HCT116 (cell line): ENCODE measurements around the gene ESPNL. TPM values are rescaled to one million over a fixed set of nuclear protein-coding genes. Genes with fewer than 3 reads are reported as not detected.

ENCODE experiments used
- ATAC-seq: fragments of 200-7000 bp; cut with Tn5 transposase; 2 replicates; pipeline ENCODE4 v1.9.1; 2020; ENCODE audit warnings: mild to moderate bottlenecking, moderate library complexity
- BruUV-seq: library from RNA; stranded (reverse); fragments of 400-500 nt; replicated peaks from 2 replicates; lab custom pipeline; 2021; lab: Mats Ljungman, UMichigan
- CTCF ChIA-PET: fragments of 300-600 bp; sonication (Branson Sonifier 250); formaldehyde crosslinking; loops from one replicate; lab custom pipeline; 2021; ENCODE audit warnings: antibody characterized with exemption; lab: Charles Lee
- POLR2A ChIA-PET: fragments of 300-600, 350-600 bp; sonication (Branson Sonifier 250); formaldehyde crosslinking; loops from one replicate; lab custom pipeline; 2021; ENCODE audit warnings: antibody characterized with exemption; lab: Charles Lee
- RAD21 ChIA-PET, 2 experiments: fragments of 300-600 bp; sonication (Branson Sonifier 250); formaldehyde crosslinking; loops; one replicate each; lab custom pipeline; 2023; ENCODE audit warnings: low total read pairs in 2 of 2; ENCODE audit not compliant: uncharacterized antibody in 2 of 2, unreplicated experiment in 2 of 2, low non-redundant PET in 1 of 2; lab: Charles Lee
- DNase-seq: peaks from one replicate; pipeline ENCODE4 v3.0.0-alpha.2; 2010; ENCODE audit warnings: low read depth, low spot score
- H2AFZ ChIP-seq: fragments of 200-600 bp; shearing (Covaris generic), sonication (generic); 2 replicates; pipeline ENCODE4 v1.6.1; 2017; ENCODE audit warnings: low read depth, mixed run types, mixed read lengths, antibody characterized with exemption, low read length; ENCODE audit not compliant: poor library complexity, severe bottlenecking
- H3K27ac ChIP-seq: 2 replicates; pipeline ENCODE4 v1.5.1; 2012; ENCODE audit warnings: low read depth, low read length
- H3K27me3 ChIP-seq: fragments of 200-600 bp; sonication (generic); 2 replicates; pipeline ENCODE4 v1.6.1; 2016; ENCODE audit warnings: mixed run types, low read length, mixed read lengths; ENCODE audit not compliant: insufficient read depth
- H3K36me3 ChIP-seq, 2 experiments: fragments of 200-500 bp in 1 of 2; fragments of 200-600 bp in 1 of 2; sonication (Bioruptor generic) in 1 of 2; sonication (generic) in 1 of 2; 2 replicates each; pipeline versions ENCODE4 v1.5.1 to v1.6.1; 2014 to 2016; ENCODE audit warnings: low read length in 2 of 2, inconsistent platforms in 1 of 2, mixed read lengths in 1 of 2, mixed run types in 1 of 2; ENCODE audit not compliant: insufficient read depth in 2 of 2, control insufficient read depth in 1 of 2
- H3K4me1 ChIP-seq, 2 experiments: fragments of 200-600 bp in 1 of 2; sonication (generic) in 1 of 2; 2 replicates each; pipeline versions ENCODE4 v1.5.1 to v1.6.1; 2012 to 2017; ENCODE audit warnings: low read length in 2 of 2, inconsistent platforms in 1 of 2, mild to moderate bottlenecking in 1 of 2, mixed read lengths in 1 of 2, mixed run types in 1 of 2, moderate library complexity in 1 of 2; ENCODE audit not compliant: insufficient read depth in 2 of 2, control insufficient read depth in 1 of 2
- H3K4me2 ChIP-seq: fragments of 200-600 bp; sonication (generic); 2 replicates; pipeline ENCODE4 v1.6.1; 2017; ENCODE audit warnings: mixed run types, low read length, mixed read lengths
- H3K4me3 ChIP-seq, 2 experiments: fragments of 200-600 bp in 1 of 2; sonication (generic) in 1 of 2; replicated peaks in 1 of 2; 2 replicates each; pipeline ENCODE4 v1.5.1; 2011 to 2016; ENCODE audit warnings: low read length in 2 of 2, control low read depth in 1 of 2, low read depth in 1 of 2, mild to moderate bottlenecking in 1 of 2, mixed read lengths in 1 of 2, mixed run types in 1 of 2
- H3K79me2 ChIP-seq: fragments of 200-600 bp; sonication (generic); 2 replicates; pipeline ENCODE4 v1.6.1; 2017; ENCODE audit warnings: mild to moderate bottlenecking, mixed run types, low read length, moderate library complexity, mixed read lengths; ENCODE audit not compliant: insufficient read depth
- H3K9ac ChIP-seq: fragments of 200-600 bp; sonication (generic); 2 replicates; pipeline ENCODE4 v1.6.1; 2016; ENCODE audit warnings: low read length, mixed read lengths
- H3K9me2 ChIP-seq: fragments of 200-600 bp; sonication (generic), shearing (Covaris generic); 2 replicates; pipeline ENCODE4 v1.6.1; 2017; ENCODE audit warnings: mixed run types, mild to moderate bottlenecking, moderate library complexity; ENCODE audit not compliant: insufficient read depth
- H3K9me3 ChIP-seq, 2 experiments: fragments of 200-500 bp in 1 of 2; fragments of 200-600 bp in 1 of 2; sonication (Bioruptor generic) in 1 of 2; sonication (generic) in 1 of 2; 2 replicates each; pipeline ENCODE4 v1.6.1; 2014 to 2017; ENCODE audit warnings: low read length in 2 of 2, mixed read lengths in 2 of 2, inconsistent platforms in 1 of 2, low read depth in 1 of 2, mild to moderate bottlenecking in 1 of 2, mixed run types in 1 of 2, moderate library complexity in 1 of 2; ENCODE audit not compliant: control insufficient read depth in 1 of 2, insufficient read depth in 1 of 2
- H4K20me1 ChIP-seq: fragments of 200-600 bp; sonication (generic), shearing (Covaris generic); 2 replicates; pipeline ENCODE4 v1.6.1; 2017; ENCODE audit warnings: mixed run types, mild to moderate bottlenecking, moderate library complexity; ENCODE audit not compliant: insufficient read depth
- CBX3 ChIP-seq: IDR thresholded peaks from 2 replicates; pipeline ENCODE4 v1.6.1; 2012; ENCODE audit warnings: low read depth
- CEBPB ChIP-seq: IDR thresholded peaks from 2 replicates; pipeline ENCODE4 v1.6.1; 2012; ENCODE audit warnings: low read depth
- EGR1 ChIP-seq: IDR thresholded peaks from 2 replicates; pipeline ENCODE4 v1.6.1; 2012; ENCODE audit warnings: low read depth
- EZH2 ChIP-seq: fragments of 200-600 bp; sonication (generic); IDR thresholded peaks from 2 replicates; pipeline ENCODE4 v1.6.1; 2017; ENCODE audit warnings: antibody characterized with exemption, mixed run types
- POLR2A ChIP-seq: IDR thresholded peaks from 2 replicates; pipeline ENCODE4 v1.7.0; 2011; ENCODE audit warnings: borderline replicate concordance; ENCODE audit not compliant: insufficient read depth, insufficient read length; ENCODE audit errors: extremely low read depth
- SIN3A ChIP-seq: IDR thresholded peaks from 2 replicates; pipeline ENCODE4 v1.6.1; 2012; ENCODE audit warnings: low read depth
- intact Hi-C: fragments of 100-400 bp; cut with micrococcal nuclease; formaldehyde crosslinking; loops from 2 replicates; pipeline ENCODE4 v1.10.0; 2022
- total RNA-seq: library from RNA; stranded (reverse); gene quantifications from one replicate; pipeline ENCODE4 v1.2.1, GENCODE V29; 2021; ENCODE audit not compliant: unreplicated experiment
- TF ChIP-seq, protein P1 (sequence below): IDR thresholded peaks from 2 replicates; pipeline ENCODE4 v1.6.1; 2011; ENCODE audit warnings: mild to moderate bottlenecking, low read length, moderate library complexity; ENCODE audit not compliant: insufficient replicate concordance; ENCODE audit errors: extremely low read depth
- TF ChIP-seq, protein P2 (sequence below): IDR thresholded peaks from 2 replicates; pipeline ENCODE4 v1.6.1; 2012

The ESPNL gene
- total RNA-seq, 1 experiment from 2014 or later = 0.22 TPM

DNA sequence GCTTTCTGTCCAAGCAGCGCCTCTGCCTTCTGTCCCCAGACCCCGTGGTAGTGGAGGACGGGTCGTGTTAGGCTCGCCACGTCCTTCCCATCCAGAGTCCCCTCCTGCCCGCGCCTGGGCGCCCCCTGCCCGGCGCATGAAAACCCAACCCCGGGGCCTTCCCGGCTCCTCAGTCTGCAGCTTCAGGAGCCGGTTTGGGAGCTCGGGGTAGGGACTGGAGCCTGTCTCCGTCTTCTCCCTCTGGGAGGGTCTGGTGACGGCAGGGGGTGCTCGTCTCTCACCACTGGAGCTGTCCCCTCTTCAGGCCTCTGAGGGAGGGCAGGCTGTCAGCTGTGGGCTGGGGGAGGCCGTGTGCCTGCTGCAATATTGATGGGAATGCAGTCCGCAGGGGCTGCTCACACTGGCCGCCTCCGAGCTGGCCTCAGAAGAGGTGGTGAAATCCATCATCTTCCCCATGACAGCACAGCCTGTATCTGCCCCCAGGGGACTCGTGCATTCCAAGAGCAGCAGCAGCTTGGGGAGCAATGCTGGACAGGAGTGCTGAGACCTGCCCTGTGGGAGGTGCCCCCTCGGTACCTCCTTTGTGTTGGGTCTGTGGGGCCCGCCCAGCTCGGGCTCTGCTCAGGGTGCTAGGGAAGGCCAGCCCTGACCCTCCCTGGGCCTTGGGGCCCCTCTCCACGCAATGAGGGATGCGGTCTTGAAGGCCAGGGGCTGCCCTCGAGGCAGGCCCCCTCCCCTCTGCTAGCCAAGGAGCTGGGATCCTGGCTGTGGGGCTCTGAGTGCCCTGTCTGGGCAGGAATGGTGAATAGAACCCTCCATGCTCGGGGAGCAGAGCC lies 20.5 kb downstream of the ESPNL start:
- intact Hi-C loops = no loop called here
- Histone ChIP-seq H3K4me3 (no peak overlapping the region), H3K9me2 (no peaks in the 10 kb centered on the region), H3K4me1 (peaks cover 0 to 3% of the 10 kb centered on the region in 2 experiments; a peak in 1 of 4 replicates), H3K4me2 (no peak overlapping the region), H3K9me3 (no peaks in the 10 kb centered on the region; a peak in 1 of 4 replicates), H3K79me2 (no peaks in the 10 kb centered on the region), H2AFZ (no peak overlapping the region), H4K20me1 (no peaks in the 10 kb centered on the region), H3K27ac (no peak overlapping the region), H3K9ac (no peak overlapping the region), H3K27me3 (no peaks in the 10 kb centered on the region; the same call in 1 of the 2 replicates), H3K36me3 (no peaks in the 10 kb centered on the region)
- BruUV-seq = no TSS peak
- DNase-seq (no peak), ATAC-seq (no peak; the same call in 1 of the 2 replicates)
- TF ChIP-seq EZH2 (no peak), SIN3A (no peak), CEBPB (no peak), CBX3 (no peak), POLR2A (no peak), EGR1 (no peak)
- TF ChIP-seq, protein P1, sequence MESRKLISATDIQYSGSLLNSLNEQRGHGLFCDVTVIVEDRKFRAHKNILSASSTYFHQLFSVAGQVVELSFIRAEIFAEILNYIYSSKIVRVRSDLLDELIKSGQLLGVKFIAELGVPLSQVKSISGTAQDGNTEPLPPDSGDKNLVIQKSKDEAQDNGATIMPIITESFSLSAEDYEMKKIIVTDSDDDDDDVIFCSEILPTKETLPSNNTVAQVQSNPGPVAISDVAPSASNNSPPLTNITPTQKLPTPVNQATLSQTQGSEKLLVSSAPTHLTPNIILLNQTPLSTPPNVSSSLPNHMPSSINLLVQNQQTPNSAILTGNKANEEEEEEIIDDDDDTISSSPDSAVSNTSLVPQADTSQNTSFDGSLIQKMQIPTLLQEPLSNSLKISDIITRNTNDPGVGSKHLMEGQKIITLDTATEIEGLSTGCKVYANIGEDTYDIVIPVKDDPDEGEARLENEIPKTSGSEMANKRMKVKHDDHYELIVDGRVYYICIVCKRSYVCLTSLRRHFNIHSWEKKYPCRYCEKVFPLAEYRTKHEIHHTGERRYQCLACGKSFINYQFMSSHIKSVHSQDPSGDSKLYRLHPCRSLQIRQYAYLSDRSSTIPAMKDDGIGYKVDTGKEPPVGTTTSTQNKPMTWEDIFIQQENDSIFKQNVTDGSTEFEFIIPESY = no peak
- TF ChIP-seq, protein P2, sequence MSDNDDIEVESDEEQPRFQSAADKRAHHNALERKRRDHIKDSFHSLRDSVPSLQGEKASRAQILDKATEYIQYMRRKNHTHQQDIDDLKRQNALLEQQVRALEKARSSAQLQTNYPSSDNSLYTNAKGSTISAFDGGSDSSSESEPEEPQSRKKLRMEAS = no peak
- POLR2A ChIA-PET = no interaction called here
- CTCF ChIA-PET = no interaction called here
- RAD21 ChIA-PET = no interaction called here
